Measurements from ENCODE around the gene REEP3. TPM values are rescaled to one million over a fixed set of nuclear protein-coding genes. Genes with fewer than 3 reads are reported as not detected.
"Not testable (repeated sequence)": the region's sequence is repeated elsewhere in the genome, so short reads cannot be mapped to it uniquely, and the experiment has no call there.

REEP3 gene
- total RNA-seq, 1 experiment from 2014 or later: 94.7 TPM

DNA sequence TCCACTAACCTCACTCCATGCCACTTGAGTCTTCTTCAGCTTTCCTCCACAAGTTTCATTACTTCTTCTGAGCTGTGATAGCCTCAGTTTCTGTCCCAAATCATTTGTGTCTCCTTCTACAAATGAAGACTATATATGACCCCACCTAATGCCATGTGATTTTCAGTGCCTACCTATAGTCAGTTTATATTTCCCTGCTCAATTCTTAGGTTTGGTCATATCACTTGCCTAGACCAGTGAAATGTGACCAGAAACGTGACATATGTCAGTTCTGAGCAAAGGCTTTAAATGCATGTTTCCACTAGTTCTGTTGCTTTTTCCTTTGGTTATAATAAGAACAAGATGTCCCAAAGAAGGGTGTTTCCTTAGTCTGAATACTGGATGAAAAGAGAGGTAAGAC lies 24.6 kb upstream of the REEP3 start:
- no TSS peak for BruUV-seq (replicated peaks)
- no peaks in the 10 kb centered on the region for H3K27me3 Mint-ChIP-seq (ENCODE audit: unreplicated experiment)
- no peak for TF ChIP-seq CTCF (IDR thresholded peaks at IDR 0.05; ENCODE audit: unreplicated experiment)
- H3K4me3 Mint-ChIP-seq (ENCODE audit: low read depth, unreplicated experiment): no peak overlapping the region
- CTCF ChIA-PET: interaction anchor here (0.6 kb wide), 1 partner anchor 52 kb away, joined by 6 read pairs; no protein-coding TSS in a partner anchor
- intact Hi-C loops (cut with micrococcal nuclease; ENCODE audit: unreplicated experiment): no loop called here
- H3K27ac Mint-ChIP-seq (ENCODE audit: unreplicated experiment): no peak overlapping the region
- DNase-seq: no peak
- peaks cover 3% of the 10 kb centered on the region for H3K36me3 Mint-ChIP-seq (ENCODE audit: insufficient read depth, unreplicated experiment)
- no peaks in the 10 kb centered on the region for H3K9me3 Mint-ChIP-seq (ENCODE audit: low read depth, unreplicated experiment)
- H3K4me1 Mint-ChIP-seq (ENCODE audit: low read depth, unreplicated experiment): no peaks in the 10 kb centered on the region

DNA sequence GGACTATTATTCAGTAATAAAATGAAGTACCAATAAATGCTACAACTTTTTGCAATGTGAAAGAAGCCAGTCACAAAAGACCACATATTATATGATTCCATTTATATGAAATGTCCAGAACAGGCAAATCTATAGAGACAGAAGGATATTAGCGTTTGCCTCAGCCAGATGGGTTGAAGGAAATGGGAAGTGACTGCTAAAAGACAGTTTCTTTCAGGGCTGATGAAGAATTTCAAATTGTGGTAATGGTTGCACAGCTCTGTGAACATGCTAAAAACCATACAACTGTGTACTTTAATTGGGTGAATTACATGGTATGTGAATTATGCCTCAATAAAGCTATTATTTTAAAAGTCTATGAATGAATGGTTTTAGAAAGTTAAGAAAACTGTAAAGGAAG lies 23.9 kb upstream of the REEP3 start:
- no TSS peak for BruUV-seq (replicated peaks)
- no peak for TF ChIP-seq CTCF (IDR thresholded peaks at IDR 0.05; ENCODE audit: unreplicated experiment)
- H3K27ac Mint-ChIP-seq (ENCODE audit: unreplicated experiment): no peak overlapping the region
- H3K36me3 Mint-ChIP-seq (ENCODE audit: insufficient read depth, unreplicated experiment): no peaks in the 10 kb centered on the region
- H3K4me3 Mint-ChIP-seq (ENCODE audit: low read depth, unreplicated experiment): no peak overlapping the region
- CTCF ChIA-PET: no interaction called here
- H3K4me1 Mint-ChIP-seq (ENCODE audit: low read depth, unreplicated experiment): no peaks in the 10 kb centered on the region
- no peaks in the 10 kb centered on the region for H3K9me3 Mint-ChIP-seq (ENCODE audit: low read depth, unreplicated experiment)
- intact Hi-C loops (cut with micrococcal nuclease; ENCODE audit: unreplicated experiment): no loop called here
- H3K27me3 Mint-ChIP-seq (ENCODE audit: unreplicated experiment): no peaks in the 10 kb centered on the region
- DNase-seq: no peak

GRCh38 chr10:63498665-63499064 lies 22.5 kb upstream of the REEP3 start:
- CTCF ChIA-PET: no interaction called here
- H3K27ac Mint-ChIP-seq (ENCODE audit: unreplicated experiment): no peak overlapping the region
- intact Hi-C loops (cut with micrococcal nuclease; ENCODE audit: unreplicated experiment): no loop called here
- BruUV-seq (replicated peaks): no TSS peak
- H3K36me3 Mint-ChIP-seq (ENCODE audit: insufficient read depth, unreplicated experiment): no peaks in the 10 kb centered on the region
- H3K4me3 Mint-ChIP-seq (ENCODE audit: low read depth, unreplicated experiment): no peak overlapping the region
- H3K4me1 Mint-ChIP-seq (ENCODE audit: low read depth, unreplicated experiment): peaks cover 4% of the 10 kb centered on the region
- no peak for DNase-seq
- H3K27me3 Mint-ChIP-seq (ENCODE audit: unreplicated experiment): no peaks in the 10 kb centered on the region
- no peaks in the 10 kb centered on the region for H3K9me3 Mint-ChIP-seq (ENCODE audit: low read depth, unreplicated experiment)
- no peak for TF ChIP-seq CTCF (IDR thresholded peaks at IDR 0.05; ENCODE audit: unreplicated experiment)

- DNase-seq; H3K36me3 Mint-ChIP-seq (ENCODE audit: insufficient read depth, unreplicated experiment); intact Hi-C loops (cut with micrococcal nuclease; ENCODE audit: unreplicated experiment); H3K27ac Mint-ChIP-seq (ENCODE audit: unreplicated experiment); H3K4me3 Mint-ChIP-seq (ENCODE audit: low read depth, unreplicated experiment); BruUV-seq (replicated peaks); H3K27me3 Mint-ChIP-seq (ENCODE audit: unreplicated experiment); H3K9me3 Mint-ChIP-seq (ENCODE audit: low read depth, unreplicated experiment): not testable (repeated sequence)
- peaks cover 18% of the 10 kb centered on the region for H3K4me1 Mint-ChIP-seq (ENCODE audit: low read depth, unreplicated experiment)
- CTCF ChIA-PET: interaction anchor here (0.7 to 0.9 kb wide), 2 partner anchors 10 to 773 kb away, joined by 3 read pairs; no protein-coding TSS in a partner anchor
Measured at GRCh38 chr10:63500551-63500950, 20.6 kb upstream of the REEP3 start.

- no peak for TF ChIP-seq CTCF (IDR thresholded peaks at IDR 0.05; ENCODE audit: unreplicated experiment)
- Mint-ChIP-seq H3K9me3 (ENCODE audit: low read depth, unreplicated experiment) (no peaks in the 10 kb centered on the region), H3K27me3 (ENCODE audit: unreplicated experiment) (no peaks in the 10 kb centered on the region), H3K4me3 (ENCODE audit: low read depth, unreplicated experiment) (no peak overlapping the region), H3K27ac (ENCODE audit: unreplicated experiment) (no peak overlapping the region), H3K36me3 (ENCODE audit: insufficient read depth, unreplicated experiment) (no peaks in the 10 kb centered on the region), H3K4me1 (ENCODE audit: low read depth, unreplicated experiment) (peaks cover 32% of the 10 kb centered on the region)
- intact Hi-C loops (cut with micrococcal nuclease; ENCODE audit: unreplicated experiment): no loop called here
- CTCF ChIA-PET: no interaction called here
- no peak for DNase-seq
- no TSS peak for BruUV-seq (replicated peaks)
Measured at GRCh38 chr10:63501954-63502353, 19.2 kb upstream of the REEP3 start.

Data from Calu3 (cell line).